Astrocyte of the spinal cord (primary cell): ENCODE measurements around the gene XAGE1B.
"Not testable (repeated sequence)": the region's sequence is repeated elsewhere in the genome, so short reads cannot be mapped to it uniquely, and the experiment has no call there.

Experiments used
- DNase-seq: peaks from one replicate; pipeline ENCODE4 v3.0.0; 2011; ENCODE audit warnings: low read depth, low spot score
- H3K4me3 ChIP-seq: 2 replicates; pipeline ENCODE4 v1.5.1; 2011; ENCODE audit warnings: low read depth, mild to moderate bottlenecking, low read length, moderate library complexity
- in situ Hi-C: cut with HindIII; loops from 2 replicates; pipeline ENCODE4 v1.10.0; 2017; ENCODE audit warnings: low sequenced_read_pairs
- TF ChIP-seq, protein P1 (sequence below): IDR thresholded peaks from 2 replicates; pipeline ENCODE4 v1.5.1; 2012; ENCODE audit warnings: low read depth, mild to moderate bottlenecking, low read length, inconsistent platforms

XAGE1B gene

DNA sequence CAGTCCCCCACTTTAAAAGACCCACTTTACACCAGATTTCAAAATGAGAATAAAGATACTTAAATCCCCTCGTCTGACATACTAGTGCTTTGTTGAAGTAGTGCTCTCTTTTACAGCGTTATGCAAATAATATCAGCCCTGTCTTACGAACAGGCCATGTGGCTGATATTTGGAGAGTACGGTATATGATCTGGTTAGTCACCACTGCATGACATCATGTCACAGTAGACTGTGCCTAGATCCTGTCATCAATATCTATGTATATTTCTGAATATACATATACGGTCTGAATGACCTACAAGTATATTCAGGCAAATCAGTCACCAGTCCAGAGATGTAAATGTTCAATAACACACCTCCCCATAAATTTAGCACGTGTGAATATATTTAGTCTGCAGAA lies 25.4 kb upstream of the XAGE1B start:
- no peak overlapping the region for H3K4me3 ChIP-seq
- no peak for DNase-seq
- in situ Hi-C loops, result no loop called here
- TF ChIP-seq, protein P1, sequence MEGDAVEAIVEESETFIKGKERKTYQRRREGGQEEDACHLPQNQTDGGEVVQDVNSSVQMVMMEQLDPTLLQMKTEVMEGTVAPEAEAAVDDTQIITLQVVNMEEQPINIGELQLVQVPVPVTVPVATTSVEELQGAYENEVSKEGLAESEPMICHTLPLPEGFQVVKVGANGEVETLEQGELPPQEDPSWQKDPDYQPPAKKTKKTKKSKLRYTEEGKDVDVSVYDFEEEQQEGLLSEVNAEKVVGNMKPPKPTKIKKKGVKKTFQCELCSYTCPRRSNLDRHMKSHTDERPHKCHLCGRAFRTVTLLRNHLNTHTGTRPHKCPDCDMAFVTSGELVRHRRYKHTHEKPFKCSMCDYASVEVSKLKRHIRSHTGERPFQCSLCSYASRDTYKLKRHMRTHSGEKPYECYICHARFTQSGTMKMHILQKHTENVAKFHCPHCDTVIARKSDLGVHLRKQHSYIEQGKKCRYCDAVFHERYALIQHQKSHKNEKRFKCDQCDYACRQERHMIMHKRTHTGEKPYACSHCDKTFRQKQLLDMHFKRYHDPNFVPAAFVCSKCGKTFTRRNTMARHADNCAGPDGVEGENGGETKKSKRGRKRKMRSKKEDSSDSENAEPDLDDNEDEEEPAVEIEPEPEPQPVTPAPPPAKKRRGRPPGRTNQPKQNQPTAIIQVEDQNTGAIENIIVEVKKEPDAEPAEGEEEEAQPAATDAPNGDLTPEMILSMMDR, result no peak

- in situ Hi-C loops, H3K4me3 ChIP-seq, DNase-seq: not testable (repeated sequence)
These were observed 24.2 kb upstream of the XAGE1B start for GRCh38 chrX:52541051-52541450.

DNA sequence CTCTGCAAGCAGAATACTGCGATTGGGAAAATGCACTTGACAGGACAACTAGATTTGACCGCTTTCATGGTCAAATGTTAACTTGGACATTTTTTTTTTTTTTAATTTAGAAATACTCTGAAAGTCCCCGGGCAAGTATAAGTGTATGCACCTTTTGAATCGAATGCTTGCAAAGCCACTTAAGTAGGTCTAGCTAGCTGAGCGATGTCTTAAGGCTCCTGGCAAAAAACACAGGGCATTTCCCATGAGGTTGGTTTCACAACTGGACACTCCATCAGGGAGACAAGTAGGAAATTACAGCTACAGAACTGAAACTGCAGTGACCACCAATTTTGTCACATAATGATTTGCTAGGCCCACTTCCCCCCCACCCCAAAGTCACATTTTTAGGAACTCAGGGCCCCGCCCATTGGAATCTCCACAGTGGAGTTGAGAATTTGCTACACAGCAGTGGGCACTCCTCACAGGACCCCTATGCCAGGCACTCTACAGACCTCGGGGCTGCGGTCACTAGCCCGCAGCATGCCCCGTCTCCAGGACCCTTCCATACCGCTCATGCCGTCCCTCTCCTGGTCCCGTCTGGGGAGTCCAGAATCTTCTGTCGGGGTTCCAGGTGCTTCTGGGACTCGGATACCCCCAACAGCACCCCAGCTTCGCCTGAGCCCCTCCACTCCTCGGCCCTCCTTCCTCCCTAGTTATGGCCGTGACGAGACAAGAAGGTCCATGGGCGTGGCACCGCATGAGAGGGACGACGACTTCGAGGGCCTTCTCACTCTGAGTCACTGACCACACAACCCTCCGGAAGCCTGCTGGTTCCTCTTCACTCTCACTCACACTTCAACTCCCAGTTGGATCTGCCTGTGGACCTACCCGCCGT lies 515 bp downstream of the XAGE1B start:
- in situ Hi-C loops, H3K4me3 ChIP-seq, DNase-seq: not testable (repeated sequence)

GRCh38 chrX:52511126-52511525 lies 5.7 kb downstream of the XAGE1B start:
- DNase-seq, in situ Hi-C loops, H3K4me3 ChIP-seq: not testable (repeated sequence)

DNA sequence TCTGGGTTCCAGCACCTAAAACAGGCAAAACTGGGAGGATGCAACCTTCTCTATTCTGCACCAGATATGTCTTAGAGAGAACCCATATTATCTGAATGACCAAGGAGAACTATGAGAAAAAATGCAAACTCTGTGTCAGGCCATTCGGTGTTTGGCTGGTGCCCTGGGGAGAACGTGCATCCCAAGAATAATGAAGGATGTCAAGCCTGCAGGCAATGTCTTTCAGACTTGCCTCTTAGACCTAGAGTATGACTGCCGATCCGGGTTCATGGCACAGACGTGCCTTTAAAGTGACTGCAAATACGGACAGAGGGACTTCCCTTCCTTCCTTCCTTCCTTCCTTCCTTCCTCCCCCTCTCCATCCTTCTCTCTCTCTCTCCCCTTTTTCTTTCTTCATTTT lies 6.9 kb downstream of the XAGE1B start:
- TF ChIP-seq, protein P1, result no peak
- in situ Hi-C loops, result no loop called here
- no peak overlapping the region for H3K4me3 ChIP-seq
- no peak for DNase-seq

DNA sequence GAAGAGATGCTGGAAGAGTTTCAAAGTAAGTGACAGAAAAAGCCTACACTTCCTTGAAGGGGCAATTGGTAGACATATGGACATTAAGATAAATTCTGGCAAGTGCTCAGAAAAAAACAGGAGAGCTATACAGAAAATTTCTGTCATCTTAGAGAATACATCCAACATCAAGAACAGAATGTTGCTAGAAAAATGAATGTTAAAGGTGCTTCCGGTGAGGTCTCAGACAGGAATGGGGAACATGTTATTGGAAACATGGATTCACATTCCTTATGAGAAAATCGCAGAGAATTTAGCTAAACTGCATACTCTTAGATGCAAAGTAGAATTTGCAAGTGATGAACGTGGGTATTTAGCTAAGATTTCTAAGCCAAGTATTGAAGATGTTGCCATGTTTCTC lies 9.5 kb downstream of the XAGE1B start:
- DNase-seq, result no peak
- TF ChIP-seq, protein P1, result no peak
- H3K4me3 ChIP-seq, result no peak overlapping the region
- in situ Hi-C loops, result no loop called here

- TF ChIP-seq, protein P1, result no peak
- DNase-seq, result no peak
- in situ Hi-C loops, result no loop called here
- H3K4me3 ChIP-seq, result no peak overlapping the region
These were observed 12.3 kb downstream of the XAGE1B start for GRCh38 chrX:52504551-52504950.

- DNase-seq, H3K4me3 ChIP-seq, in situ Hi-C loops: not testable (repeated sequence)
These were observed 15.5 kb downstream of the XAGE1B start for GRCh38 chrX:52501362-52501761.

DNA sequence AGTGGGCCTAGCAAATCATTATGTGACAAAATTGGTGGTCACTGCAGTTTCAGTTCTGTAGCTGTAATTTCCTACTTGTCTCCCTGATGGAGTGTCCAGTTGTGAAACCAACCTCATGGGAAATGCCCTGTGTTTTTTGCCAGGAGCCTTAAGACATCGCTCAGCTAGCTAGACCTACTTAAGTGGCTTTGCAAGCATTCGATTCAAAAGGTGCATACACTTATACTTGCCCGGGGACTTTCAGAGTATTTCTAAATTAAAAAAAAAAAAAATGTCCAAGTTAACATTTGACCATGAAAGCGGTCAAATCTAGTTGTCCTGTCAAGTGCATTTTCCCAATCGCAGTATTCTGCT lies 20.5 kb downstream of the XAGE1B start:
- in situ Hi-C loops, H3K4me3 ChIP-seq, DNase-seq: not testable (repeated sequence)

DNA sequence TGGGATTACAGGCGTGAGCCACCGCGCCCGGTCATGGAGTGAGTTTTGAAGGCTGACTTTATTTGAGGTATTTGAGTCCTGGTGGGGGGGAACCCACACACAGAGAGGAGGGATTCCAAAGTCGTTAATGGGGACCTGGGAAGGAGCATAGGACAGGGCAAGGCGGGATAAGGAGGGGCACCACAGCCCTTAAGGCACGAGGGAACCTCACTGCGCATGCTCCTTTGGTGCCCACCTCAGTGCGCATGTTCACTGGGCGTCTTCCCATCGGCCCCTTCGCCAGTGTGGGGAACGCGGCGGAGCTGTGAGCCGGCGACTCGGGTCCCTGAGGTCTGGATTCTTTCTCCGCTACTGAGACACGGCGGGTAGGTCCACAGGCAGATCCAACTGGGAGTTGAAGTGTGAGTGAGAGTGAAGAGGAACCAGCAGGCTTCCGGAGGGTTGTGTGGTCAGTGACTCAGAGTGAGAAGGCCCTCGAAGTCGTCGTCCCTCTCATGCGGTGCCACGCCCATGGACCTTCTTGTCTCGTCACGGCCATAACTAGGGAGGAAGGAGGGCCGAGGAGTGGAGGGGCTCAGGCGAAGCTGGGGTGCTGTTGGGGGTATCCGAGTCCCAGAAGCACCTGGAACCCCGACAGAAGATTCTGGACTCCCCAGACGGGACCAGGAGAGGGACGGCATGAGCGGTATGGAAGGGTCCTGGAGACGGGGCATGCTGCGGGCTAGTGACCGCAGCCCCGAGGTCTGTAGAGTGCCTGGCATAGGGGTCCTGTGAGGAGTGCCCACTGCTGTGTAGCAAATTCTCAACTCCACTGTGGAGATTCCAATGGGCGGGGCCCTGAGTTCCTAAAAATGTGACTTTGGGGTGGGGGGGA lies 21.1 kb downstream of the XAGE1B start, which contains the start of gene XAGE1A:
Gene XAGE1A, plus strand, starts transcription at position 264 of the 874 bp plus-strand sequence. CDS start 1,554 bp downstream, outside the sequence.
- H3K4me3 ChIP-seq, DNase-seq, in situ Hi-C loops: not testable (repeated sequence)

GRCh38 chrX:52471301-52471700 lies 45.6 kb downstream of the XAGE1B start:
- DNase-seq, in situ Hi-C loops, H3K4me3 ChIP-seq: not testable (repeated sequence)
